GM19351 (cell line): ENCODE measurements around the gene NHERF1.

ENCODE experiments used
- ATAC-seq: cut with Tn5 transposase; IDR thresholded peaks from one replicate; pipeline ENCODE4 v1.9.1; 2021; ENCODE audit warnings: mild to moderate bottlenecking, moderate library complexity; ENCODE audit not compliant: unreplicated experiment

The NHERF1 gene

DNA sequence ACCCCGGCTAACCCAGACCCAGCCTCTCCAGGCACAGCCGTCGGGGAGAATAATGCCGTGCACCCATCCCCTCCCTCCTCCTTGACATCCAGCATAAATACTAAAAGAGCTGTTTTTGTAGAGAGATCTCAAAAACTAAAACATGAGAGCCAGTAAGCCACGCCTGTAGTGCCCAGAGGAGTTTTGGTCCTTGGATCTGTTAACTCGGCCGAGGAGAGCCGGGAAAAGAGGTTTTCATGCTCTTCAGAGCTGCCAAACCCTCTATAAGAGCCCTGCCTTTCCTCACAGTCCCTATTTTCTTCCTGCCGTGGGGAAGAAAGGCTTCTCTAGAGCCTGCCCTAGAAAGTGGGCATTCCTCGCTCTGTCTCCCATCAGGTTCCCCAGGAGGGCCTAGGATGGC is 57.9 kb downstream of the NHERF1 start:
- ATAC-seq = no peak

DNA sequence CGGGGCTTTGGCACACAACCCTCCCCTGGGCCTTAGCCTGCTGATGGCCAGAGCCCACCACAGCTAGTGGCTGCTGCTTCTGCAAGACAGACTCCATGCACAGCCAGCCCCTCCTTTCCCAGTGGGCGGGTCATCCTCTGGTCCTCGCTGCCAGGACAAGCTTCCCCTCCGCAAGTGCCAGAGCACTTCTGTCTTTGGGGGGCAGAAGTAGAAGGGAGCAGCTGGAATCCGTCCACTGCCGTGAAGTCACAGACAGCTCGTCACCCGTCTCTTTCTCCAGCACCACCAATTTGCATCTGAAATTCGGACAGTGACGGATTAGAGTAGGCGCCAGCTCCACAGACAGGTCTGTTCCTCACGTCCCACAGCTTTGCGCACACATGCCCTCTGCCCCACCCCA is 59.0 kb downstream of the NHERF1 start:
- ATAC-seq = no peak

DNA sequence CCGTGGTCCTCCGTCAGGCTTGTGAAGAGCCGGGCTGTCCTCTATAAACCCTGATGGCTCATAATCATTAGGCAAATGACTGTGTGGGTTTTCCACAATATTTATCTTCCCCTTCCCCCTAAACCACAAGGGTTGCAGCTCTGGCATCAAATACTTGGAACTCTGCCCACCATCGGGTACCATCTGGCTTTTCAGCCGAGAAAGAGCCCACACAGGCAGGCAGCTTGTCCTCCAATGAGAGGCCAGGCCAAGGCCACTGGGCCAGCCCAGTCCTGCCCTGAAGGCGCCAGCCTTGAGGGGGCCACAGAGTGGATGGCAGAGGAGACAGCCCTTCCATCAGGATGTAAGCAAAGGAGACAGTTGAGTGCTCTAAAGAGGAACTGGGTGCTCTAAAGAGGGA is 59.5 kb downstream of the NHERF1 start:
- ATAC-seq = no peak

DNA sequence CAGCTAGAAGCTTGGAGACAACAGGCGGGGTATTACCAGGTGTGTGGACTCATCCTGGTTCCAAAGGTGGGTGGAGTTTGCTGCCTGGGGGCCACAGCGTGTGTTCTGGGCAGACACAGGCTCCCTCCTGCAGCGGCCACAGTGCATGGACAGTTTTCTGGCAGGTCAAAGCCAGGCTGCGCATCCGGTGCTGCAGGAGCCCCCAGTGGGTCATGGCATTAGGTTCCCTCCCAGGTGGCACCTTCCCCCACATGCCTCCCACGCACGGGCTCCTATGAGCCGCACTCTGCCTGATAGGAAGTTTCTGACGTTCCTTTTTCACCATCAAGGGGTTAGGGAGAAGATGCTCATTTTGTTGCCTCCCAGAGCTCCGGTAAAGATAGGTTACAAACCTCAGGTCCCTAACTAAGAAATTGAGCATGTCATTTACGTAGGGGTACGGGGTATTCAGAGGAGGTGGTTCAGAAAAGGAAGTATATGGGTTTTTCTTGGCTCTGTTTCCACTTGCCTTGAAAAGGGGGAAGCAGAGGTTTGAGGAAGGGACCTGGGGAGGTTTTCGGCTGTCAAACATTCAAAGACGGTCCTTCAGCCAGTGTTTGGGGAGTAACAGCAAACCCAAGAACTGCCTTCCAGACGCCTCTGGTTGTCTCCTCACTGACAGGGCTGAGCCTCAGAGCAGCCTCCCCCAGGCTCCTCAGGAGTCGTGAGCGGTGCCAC is 60.4 kb downstream of the NHERF1 start:
- ATAC-seq = no peak

DNA sequence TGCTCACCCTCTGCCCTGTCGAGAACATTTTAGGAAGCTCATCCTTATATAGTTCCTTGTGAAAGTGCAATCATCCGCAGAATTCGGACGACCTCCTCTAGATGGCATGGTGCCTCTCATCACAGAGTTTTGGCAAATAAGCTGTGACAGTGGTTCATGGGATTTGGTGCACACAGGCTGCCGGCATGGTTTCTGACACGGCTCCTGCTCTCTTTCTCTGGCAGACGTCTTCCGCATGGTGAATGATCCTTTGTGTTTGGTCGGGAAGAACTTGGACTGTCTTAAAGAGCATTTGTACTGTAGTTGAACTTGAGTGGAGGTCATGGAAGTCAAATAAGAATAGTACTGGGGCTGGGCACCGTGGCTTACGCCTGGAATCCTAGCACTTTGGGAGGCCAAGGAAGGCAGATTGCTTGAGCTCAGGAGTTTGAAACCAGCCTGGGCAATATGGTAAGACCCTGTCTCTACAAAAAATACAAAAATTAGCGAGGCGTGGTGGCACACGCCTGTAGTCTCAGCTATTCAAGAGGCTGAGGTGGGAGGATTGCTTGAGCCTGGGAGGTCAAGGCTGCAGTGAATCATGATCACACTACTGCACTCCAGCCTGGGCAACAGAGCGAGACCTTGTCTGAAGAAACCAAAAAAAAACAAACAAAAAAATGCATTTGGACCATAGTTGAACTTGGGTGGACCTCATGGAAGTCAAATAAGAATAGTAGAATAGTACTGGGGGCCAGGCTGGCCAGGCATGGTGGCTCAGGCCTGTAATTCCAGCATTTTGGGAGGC is 62.5 kb downstream of the NHERF1 start:
- no peak for ATAC-seq

DNA sequence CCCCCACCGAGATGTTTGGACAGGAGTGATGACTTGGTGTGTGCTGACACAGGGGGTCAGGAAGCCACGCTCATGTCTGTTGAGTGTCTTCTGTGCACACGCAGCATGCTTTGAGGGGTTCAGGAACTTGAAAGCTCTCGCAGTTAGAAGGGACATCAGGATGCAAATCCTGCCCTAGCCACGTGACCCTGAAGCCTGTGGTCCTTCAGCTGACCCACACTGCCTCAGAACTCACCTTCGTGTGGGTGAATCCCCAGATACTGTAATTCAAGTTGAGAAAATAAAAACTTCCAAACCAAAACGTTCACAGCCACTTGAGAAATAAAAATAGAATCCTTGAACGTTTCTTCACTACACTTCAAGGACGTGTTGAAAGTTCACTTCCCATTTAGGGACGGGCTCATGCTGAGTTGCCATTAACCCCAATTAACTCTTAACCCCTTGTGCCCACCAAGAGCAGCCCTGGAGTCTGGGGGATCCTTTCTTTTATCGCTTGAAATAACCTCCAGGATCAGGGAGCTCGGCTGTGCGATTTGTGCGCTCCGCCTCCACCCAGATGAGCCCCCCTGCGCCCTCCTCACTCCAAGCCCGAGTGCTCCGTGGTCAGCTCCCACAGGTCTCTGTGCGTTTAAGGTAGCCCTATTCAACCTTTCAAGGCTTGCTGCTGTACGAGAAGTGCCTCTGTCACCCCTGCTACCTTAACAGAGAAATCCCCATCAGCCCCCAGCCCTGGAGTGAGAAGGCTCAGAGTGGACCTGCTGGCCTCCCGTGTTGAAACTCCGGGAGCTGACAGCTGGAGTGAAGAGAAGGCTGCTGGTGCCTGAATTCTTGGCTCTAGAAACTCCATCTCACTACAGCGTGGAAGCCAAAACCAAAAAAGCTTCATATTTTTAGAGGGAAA is 63.9 kb downstream of the NHERF1 start:
- ATAC-seq = no peak

DNA sequence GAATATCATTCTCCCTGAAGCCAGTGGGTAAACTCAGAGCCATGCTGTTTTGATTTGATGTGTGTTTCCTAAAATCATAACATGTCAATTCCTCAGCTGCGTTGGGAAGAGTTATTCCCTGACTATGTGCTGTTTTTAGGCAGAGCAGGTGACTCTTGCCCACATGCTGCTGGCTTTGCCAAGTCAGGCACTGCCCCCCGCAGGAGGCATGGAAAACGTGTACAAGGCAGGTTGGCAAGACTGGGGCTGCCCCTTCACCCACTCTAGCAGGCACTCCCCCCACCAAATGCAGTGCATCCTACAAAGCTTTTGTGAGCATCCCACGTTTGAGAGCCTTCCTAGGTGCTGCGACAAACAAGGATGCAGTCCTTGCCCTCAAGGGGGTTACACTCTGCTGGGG is 66.0 kb downstream of the NHERF1 start:
- no peak for ATAC-seq

DNA sequence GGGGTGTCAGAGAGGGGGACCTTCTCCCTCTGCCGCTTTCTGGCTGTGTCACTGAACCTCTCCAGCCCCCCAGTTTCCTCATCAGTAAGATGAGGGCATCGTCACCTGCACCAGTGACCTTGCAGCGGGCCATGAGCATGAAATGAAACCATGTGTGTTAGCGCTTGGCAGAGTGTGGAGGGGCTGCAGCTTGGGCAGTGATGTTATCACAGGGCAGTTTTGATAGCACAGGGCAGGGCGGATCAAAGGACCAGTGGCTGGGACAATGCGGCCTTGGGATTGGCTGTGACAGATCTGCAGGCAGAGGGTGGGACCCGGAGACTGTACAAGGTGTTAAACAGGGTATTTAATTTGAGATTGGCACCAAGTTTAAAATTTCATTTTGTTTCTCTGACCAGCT is 66.6 kb downstream of the NHERF1 start:
- ATAC-seq = no peak

DNA sequence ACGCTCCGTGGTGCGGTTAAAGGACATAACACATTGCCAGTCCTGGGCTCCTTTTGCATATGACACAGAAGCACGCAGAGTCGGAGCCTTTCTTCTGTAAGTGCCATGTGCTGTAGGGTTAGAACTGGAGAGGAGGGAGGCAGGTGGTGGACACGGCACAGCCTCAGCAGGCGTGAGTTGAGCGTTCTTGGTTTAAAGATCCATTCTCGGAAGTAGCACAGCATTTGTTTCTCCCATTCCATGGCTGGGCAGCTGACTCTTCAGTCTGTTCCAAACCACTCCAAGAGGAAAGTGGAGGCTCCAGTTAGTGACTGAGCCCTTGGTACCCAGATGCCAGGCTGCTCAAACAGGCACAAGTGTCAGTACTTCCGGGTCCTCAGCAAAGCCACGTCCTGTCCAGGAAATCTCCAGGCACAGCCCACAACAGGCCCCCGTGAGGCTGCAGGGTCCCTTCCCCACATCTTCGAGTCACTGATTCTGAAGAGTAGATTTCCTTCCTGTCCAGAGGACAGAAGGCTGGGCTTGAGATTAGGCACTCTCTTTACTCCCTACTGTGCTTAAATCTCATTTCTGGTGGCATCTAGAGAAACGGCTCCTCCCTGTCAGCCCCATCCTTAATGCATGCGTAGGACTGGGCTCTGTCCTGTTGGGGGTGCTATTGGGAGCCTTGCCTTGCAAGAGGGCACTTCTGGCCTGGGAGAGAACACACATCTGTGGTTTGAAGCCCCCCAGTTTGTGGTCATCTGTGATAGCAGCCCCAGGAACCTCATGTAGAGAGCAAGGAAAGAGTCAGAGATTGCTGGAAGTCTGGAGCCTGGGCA is 67.3 kb downstream of the NHERF1 start:
- no peak for ATAC-seq

DNA sequence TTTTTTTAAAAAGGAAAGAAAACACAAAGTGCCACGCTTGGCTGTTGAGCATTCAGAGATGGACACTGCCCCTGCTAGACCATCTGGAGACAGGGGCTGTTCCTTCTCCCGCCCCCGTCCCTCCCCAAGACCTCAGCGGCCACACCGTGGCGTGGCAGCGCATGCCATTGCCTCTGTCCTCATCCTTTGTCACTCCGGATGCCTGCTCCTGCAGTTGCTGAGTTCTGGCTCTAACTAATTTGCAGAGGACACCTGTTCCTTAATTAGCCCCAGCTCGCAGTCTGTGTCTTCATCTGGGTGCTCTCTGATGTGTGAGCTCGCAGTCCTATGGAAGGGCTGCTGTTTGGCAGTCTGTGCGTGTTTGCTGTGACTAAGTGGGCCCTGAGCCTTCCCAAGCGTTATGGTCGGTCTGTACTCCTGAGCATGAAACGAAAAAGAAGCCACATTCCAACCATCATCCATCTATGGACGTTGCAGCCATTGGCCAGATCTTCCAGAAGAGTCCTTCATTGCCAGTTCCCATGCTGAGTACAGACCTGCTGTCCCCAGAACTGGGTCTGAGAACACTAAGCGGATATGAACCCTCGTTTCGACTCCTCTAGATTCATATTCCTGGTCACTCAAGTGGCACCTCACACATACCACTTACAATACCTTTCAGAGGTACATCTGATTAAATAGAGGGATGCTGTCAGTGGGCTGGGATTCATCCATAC is 68.6 kb downstream of the NHERF1 start:
- no peak for ATAC-seq

DNA sequence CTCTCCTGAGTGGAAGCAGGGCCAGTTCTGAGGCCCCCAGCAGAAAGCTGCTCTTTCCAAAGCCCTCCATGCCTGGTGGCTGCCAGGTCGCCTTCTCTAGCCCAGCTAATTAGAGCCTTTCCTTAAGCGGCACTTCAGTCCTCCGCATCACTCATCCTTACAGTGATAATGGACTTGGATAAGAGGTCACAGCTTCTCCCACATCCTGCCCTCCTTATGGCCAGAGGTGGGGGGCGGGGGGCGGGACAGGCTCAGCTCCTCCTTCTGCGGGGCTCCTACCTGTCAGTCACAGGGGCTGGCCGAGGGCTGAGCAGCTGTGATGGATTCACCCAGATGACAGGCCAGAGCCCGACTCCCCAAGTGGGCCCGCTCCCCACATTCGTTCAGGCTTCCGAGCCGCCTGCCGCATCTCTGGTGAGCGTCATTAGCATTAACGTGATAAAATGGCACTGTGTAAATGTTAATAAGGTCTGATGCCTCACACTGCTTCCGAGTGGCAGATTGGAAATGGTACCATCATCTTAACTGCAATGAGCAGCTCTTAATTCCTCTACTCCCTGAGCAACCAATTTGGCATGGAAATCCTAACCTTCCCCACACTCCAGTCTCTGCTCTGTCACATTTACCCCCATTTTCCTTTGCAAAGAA is 70.0 kb downstream of the NHERF1 start:
- no peak for ATAC-seq
